Measurements from ENCODE around the gene DLX4.

DNA sequence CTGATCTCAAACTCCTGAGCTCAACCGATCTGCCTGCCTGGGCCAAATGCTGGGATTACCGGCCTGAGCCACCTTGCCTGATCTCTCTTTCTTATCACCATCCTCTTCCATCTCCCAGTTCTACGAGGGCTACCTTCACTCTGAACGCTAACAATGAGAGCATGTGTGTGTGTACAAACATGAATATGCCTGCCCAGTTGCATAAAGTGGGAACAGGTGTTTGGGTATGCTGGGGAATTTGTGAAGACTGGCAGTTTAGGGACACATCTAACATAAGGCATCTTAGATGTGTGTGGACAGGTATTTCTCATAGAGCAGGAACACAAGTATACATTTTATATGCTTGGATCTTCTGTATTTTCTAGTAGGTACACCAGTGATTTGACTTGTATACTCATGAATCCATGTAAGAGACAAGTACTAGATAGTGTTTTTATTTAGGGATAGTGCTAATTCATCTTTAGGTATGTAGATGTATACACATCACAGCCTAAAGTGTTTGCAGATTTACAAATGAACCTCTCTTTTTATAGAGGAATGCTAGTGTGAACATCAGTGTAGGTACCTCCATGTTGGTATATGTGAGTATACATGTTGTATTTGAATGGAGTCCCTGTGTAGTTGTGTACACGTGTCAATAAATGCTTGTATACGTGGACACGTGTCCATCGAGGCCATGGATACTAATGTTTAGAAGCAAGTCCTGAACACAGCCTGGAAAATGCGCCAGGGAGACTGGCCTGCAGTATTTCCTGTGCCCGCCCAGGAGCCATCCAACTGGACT lies 1.2 kb upstream of the DLX4 start:
- TF ChIP-seq, protein P1, sequence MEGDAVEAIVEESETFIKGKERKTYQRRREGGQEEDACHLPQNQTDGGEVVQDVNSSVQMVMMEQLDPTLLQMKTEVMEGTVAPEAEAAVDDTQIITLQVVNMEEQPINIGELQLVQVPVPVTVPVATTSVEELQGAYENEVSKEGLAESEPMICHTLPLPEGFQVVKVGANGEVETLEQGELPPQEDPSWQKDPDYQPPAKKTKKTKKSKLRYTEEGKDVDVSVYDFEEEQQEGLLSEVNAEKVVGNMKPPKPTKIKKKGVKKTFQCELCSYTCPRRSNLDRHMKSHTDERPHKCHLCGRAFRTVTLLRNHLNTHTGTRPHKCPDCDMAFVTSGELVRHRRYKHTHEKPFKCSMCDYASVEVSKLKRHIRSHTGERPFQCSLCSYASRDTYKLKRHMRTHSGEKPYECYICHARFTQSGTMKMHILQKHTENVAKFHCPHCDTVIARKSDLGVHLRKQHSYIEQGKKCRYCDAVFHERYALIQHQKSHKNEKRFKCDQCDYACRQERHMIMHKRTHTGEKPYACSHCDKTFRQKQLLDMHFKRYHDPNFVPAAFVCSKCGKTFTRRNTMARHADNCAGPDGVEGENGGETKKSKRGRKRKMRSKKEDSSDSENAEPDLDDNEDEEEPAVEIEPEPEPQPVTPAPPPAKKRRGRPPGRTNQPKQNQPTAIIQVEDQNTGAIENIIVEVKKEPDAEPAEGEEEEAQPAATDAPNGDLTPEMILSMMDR (IDR thresholded peaks at IDR 0.05) = no peak
- no peak for TF ChIP-seq POLR2A (IDR thresholded peaks at IDR 0.05)
- TF ChIP-seq EP300 (IDR thresholded peaks at IDR 0.05; ENCODE audit: low read depth) = no peak
- TF ChIP-seq POLR2AphosphoS5 (IDR thresholded peaks at IDR 0.05) = no peak

Measured in transverse colon (tissue), 4 donors.